ENCODE measurements around the gene MED13L. TPM values are rescaled to one million over a fixed set of nuclear protein-coding genes. Genes with fewer than 3 reads are reported as not detected.

MED13L gene
- total RNA-seq, 2 experiments from 2014 or later, result 203 to 208 TPM

DNA sequence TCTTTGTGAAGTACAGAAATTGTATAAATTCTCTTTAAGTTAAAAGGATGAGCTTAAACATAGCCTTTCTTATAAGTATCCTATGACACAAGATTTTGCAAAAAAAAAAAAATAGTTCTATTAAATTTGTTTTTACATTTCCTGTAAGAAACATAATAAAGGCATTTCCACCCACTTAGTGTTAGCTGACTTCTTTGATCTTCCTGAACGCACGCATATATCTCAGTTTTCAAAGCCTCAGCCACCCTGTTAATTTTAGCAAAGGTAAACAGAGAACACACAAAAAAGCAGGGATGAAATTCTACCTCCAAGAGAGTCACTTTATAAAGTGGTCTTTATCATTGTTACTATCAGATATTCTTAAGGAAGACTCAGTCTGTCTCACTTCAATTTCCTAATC, 277.9 kb downstream of the MED13L start:
- intact Hi-C loops (cut with DNase I, micrococcal nuclease), result loop anchor here (2.0 to 5.0 kb wide), 3 partner anchors 601 to 709 kb away; no protein-coding TSS in a partner anchor
- H3K27ac ChIP-seq (ENCODE audit: low read depth in 1 of 2, low read length in 2 of 2), result no peak overlapping the region
- no peak for ATAC-seq (ENCODE audit: poor library complexity)
- Mint-ChIP-seq H3K36me3 (ENCODE audit: low read depth) (peaks cover 76% of the 10 kb centered on the region), H3K27me3 (no peaks in the 10 kb centered on the region), H3K9me3 (no peaks in the 10 kb centered on the region), H3K27ac (peak overlapping the region; percentile 10), H3K4me3 (no peak overlapping the region), H3K4me1 (ENCODE audit: low read depth) (peaks cover 26% of the 10 kb centered on the region)
- no peak for DNase-seq
- ChIA-PET CTCF (interaction anchor here (2.7 kb wide), 1 partner anchor 709 kb away, joined by 7 read pairs; no protein-coding TSS in a partner anchor), POLR2A (interaction anchor here (0.9 kb wide), 1 partner anchor 560 kb away, joined by 4 read pairs; the partner anchor contains the start of gene MAP1LC3B2)
- no peaks in the 10 kb centered on the region for H3K9me3 ChIP-seq (ENCODE audit: control insufficient read depth in 1 of 2, insufficient read depth in 1 of 2, low read length in 2 of 2)
- TF ChIP-seq, protein P1, sequence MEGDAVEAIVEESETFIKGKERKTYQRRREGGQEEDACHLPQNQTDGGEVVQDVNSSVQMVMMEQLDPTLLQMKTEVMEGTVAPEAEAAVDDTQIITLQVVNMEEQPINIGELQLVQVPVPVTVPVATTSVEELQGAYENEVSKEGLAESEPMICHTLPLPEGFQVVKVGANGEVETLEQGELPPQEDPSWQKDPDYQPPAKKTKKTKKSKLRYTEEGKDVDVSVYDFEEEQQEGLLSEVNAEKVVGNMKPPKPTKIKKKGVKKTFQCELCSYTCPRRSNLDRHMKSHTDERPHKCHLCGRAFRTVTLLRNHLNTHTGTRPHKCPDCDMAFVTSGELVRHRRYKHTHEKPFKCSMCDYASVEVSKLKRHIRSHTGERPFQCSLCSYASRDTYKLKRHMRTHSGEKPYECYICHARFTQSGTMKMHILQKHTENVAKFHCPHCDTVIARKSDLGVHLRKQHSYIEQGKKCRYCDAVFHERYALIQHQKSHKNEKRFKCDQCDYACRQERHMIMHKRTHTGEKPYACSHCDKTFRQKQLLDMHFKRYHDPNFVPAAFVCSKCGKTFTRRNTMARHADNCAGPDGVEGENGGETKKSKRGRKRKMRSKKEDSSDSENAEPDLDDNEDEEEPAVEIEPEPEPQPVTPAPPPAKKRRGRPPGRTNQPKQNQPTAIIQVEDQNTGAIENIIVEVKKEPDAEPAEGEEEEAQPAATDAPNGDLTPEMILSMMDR (IDR thresholded peaks at IDR 0.05), result no peak
- peaks cover 44% of the 10 kb centered on the region for H3K36me3 ChIP-seq (ENCODE audit: insufficient read depth, low read length)
- no peaks in the 10 kb centered on the region for H3K27me3 ChIP-seq (ENCODE audit: control insufficient read depth in 1 of 2, insufficient read depth in 2 of 2, low read length in 2 of 2)
- no peak overlapping the region for H3K4me3 ChIP-seq (ENCODE audit: low read length)
- peaks cover 3% of the 10 kb centered on the region for H3K4me1 ChIP-seq (ENCODE audit: insufficient read depth, low read length)

DNA sequence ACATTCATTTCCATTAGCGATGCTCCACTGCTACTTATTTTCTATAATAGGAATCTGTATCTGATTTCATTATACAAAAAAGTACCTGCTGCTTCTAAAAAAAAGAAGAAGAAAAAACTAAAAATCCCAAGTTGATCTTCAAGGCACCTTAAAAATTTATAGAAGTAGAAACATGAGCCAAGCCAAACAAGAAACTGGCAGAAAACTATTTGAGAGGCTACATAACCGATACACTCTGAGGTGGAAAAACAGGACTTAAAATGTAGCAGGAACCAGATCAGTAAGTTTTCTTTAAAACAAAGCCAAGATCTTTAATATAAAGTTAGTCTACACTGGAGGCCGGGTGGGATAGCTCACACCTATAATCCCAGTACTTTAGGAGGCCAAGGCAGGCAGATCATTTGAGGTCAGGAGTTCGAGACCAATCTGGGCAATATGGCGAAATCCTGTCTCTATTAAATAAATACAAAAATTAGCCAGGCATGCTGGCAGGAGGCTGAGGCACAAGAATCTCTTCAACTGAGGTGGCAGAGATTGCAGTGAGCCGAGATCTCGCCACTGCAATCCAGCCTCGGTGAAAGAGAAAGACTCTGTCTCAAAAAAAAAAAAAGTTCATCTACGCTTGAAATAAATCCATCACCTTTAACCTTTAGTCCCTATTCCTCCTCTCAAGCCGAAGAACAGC, 278.6 kb downstream of the MED13L start:
- TF ChIP-seq, protein P1 (IDR thresholded peaks at IDR 0.05), result no peak
- Histone ChIP-seq H3K4me3 (ENCODE audit: low read length) (no peak overlapping the region), H3K9me3 (ENCODE audit: control insufficient read depth in 1 of 2, insufficient read depth in 1 of 2, low read length in 2 of 2) (no peaks in the 10 kb centered on the region), H3K27ac (ENCODE audit: low read depth in 1 of 2, low read length in 2 of 2) (no peak overlapping the region), H3K27me3 (ENCODE audit: control insufficient read depth in 1 of 2, insufficient read depth in 2 of 2, low read length in 2 of 2) (no peaks in the 10 kb centered on the region), H3K4me1 (ENCODE audit: insufficient read depth, low read length) (peaks cover 3% of the 10 kb centered on the region), H3K36me3 (ENCODE audit: insufficient read depth, low read length) (peaks cover 45% of the 10 kb centered on the region)
- intact Hi-C loops (cut with DNase I, micrococcal nuclease), result loop anchor here (1.0 to 5.0 kb wide), 5 partner anchors 237 to 710 kb away; no protein-coding TSS in a partner anchor
- Mint-ChIP-seq H3K9me3 (no peaks in the 10 kb centered on the region), H3K4me1 (ENCODE audit: low read depth) (peaks cover 26% of the 10 kb centered on the region), H3K27ac (peak overlapping the region; percentile 10), H3K4me3 (no peak overlapping the region), H3K36me3 (ENCODE audit: low read depth) (peaks cover 76% of the 10 kb centered on the region), H3K27me3 (no peaks in the 10 kb centered on the region)
- DNase-seq (no peak), ATAC-seq (ENCODE audit: poor library complexity) (no peak)
- POLR2A ChIA-PET, result interaction anchor here (0.9 kb wide), 1 partner anchor 561 kb away, joined by 4 read pairs; the partner anchor contains the start of gene MAP1LC3B2
- CTCF ChIA-PET, result interaction anchor here (1.3 to 2.7 kb wide), 2 partner anchors 704 to 710 kb away, joined by 3 to 7 read pairs; no protein-coding TSS in a partner anchor

DNA sequence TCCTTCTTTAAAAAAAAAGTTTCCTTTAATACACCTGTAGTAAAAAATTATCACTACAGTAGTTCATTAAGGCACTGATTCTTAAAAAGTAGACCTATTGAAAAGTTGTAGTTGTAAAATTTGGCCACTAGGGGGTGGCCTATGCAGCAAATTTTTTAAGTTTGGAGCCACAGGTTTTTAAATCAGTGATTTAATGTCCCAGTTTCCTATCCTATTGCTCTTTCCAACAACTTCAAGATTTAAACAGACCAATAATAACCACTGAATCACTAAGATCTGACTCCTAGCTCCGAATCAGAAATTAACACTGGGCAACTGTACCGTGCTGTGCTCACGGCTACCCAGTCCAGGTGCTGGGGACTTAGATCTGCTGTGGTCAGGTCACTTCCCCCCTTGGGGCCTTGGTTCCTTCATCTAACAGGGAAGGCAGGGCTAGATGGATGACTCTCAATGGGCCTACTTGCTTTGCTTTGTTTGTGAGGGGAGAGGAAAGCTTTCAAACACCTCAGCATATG, 279.3 kb downstream of the MED13L start:
- no peak overlapping the region for H3K27ac ChIP-seq (ENCODE audit: low read depth in 1 of 2, low read length in 2 of 2)
- intact Hi-C loops (cut with DNase I, micrococcal nuclease), result loop anchor here (1.0 to 5.0 kb wide), 5 partner anchors 238 to 711 kb away; no protein-coding TSS in a partner anchor
- TF ChIP-seq, protein P1 (IDR thresholded peaks at IDR 0.05), result peak; percentile 94
- Mint-ChIP-seq H3K9me3 (no peaks in the 10 kb centered on the region), H3K4me3 (no peak overlapping the region), H3K27me3 (no peaks in the 10 kb centered on the region), H3K36me3 (ENCODE audit: low read depth) (peaks cover 80% of the 10 kb centered on the region), H3K27ac (peak overlapping the region; percentile 54), H3K4me1 (ENCODE audit: low read depth) (peaks cover 26% of the 10 kb centered on the region)
- no peak overlapping the region for H3K4me3 ChIP-seq (ENCODE audit: low read length)
- CTCF ChIA-PET, result interaction anchor here (0.5 to 2.7 kb wide), 4 partner anchors 10 to 711 kb away, joined by 3 to 7 read pairs (median 3); no protein-coding TSS in a partner anchor
- H3K36me3 ChIP-seq (ENCODE audit: insufficient read depth, low read length), result peaks cover 51% of the 10 kb centered on the region
- H3K4me1 ChIP-seq (ENCODE audit: insufficient read depth, low read length), result peaks cover 3% of the 10 kb centered on the region
- POLR2A ChIA-PET, result no interaction called here
- no peaks in the 10 kb centered on the region for H3K27me3 ChIP-seq (ENCODE audit: control insufficient read depth in 1 of 2, insufficient read depth in 2 of 2, low read length in 2 of 2)
- ATAC-seq (ENCODE audit: poor library complexity) (peak; percentile 46), DNase-seq (peak in 4 of 14 experiments; percentile 35 to 69 (median 56))
- H3K9me3 ChIP-seq (ENCODE audit: control insufficient read depth in 1 of 2, insufficient read depth in 1 of 2, low read length in 2 of 2), result no peaks in the 10 kb centered on the region
